BLaER1 (cell line): ENCODE measurements around the gene PIK3R4.

Experiments used
- H3K27ac ChIP-seq: shearing (Covaris generic); formaldehyde crosslinking; 2 replicates; pipeline ENCODE4 v1.8.1; 2022
- H3K27me3 ChIP-seq: shearing (Covaris generic); formaldehyde crosslinking; 2 replicates; pipeline ENCODE4 v1.8.1; 2022
- H3K36me3 ChIP-seq: shearing (Covaris generic); formaldehyde crosslinking; 2 replicates; pipeline ENCODE4 v1.8.1; 2022
- H3K4me1 ChIP-seq: shearing (Covaris generic); formaldehyde crosslinking; 2 replicates; pipeline ENCODE4 v1.8.1; 2022
- H3K4me2 ChIP-seq: shearing (Covaris generic); formaldehyde crosslinking; 2 replicates; pipeline ENCODE4 v1.8.1; 2022
- H3K4me3 ChIP-seq: shearing (Covaris generic); formaldehyde crosslinking; 2 replicates; pipeline ENCODE4 v1.8.1; 2022
- H3K9ac ChIP-seq: shearing (Covaris generic); formaldehyde crosslinking; 2 replicates; pipeline ENCODE4 v1.8.1; 2022
- H3K9me3 ChIP-seq: shearing (Covaris generic); formaldehyde crosslinking; 2 replicates; pipeline ENCODE4 v1.8.1; 2022
- H4K20me1 ChIP-seq: shearing (Covaris generic); formaldehyde crosslinking; 2 replicates; pipeline ENCODE4 v1.8.1; 2022
- Cebpa-rat ChIP-seq: shearing (Covaris generic); IDR thresholded peaks from 2 replicates; pipeline ENCODE4 v1.8.1; 2022

Gene PIK3R4

GRCh38 chr3:130693314-130693713, 53.3 kb downstream of the PIK3R4 start:
- no peaks in the 10 kb centered on the region for H3K9me3 ChIP-seq
- no peak overlapping the region for H3K4me3 ChIP-seq
- H4K20me1 ChIP-seq, result no peaks in the 10 kb centered on the region
- peaks cover 46% of the 10 kb centered on the region for H3K36me3 ChIP-seq
- H3K4me2 ChIP-seq, result no peak overlapping the region
- H3K4me1 ChIP-seq, result no peaks in the 10 kb centered on the region
- no peak overlapping the region for H3K9ac ChIP-seq
- H3K27me3 ChIP-seq, result no peaks in the 10 kb centered on the region
- no peak overlapping the region for H3K27ac ChIP-seq
- no peak for TF ChIP-seq Cebpa-rat

GRCh38 chr3:130692455-130692854, 54.2 kb downstream of the PIK3R4 start:
- H3K4me2 ChIP-seq, result no peak overlapping the region
- no peak for TF ChIP-seq Cebpa-rat
- no peaks in the 10 kb centered on the region for H3K4me1 ChIP-seq
- no peak overlapping the region for H3K27ac ChIP-seq
- no peak overlapping the region for H3K4me3 ChIP-seq
- peaks cover 46% of the 10 kb centered on the region for H3K36me3 ChIP-seq
- no peaks in the 10 kb centered on the region for H4K20me1 ChIP-seq
- no peak overlapping the region for H3K9ac ChIP-seq
- H3K9me3 ChIP-seq, result no peaks in the 10 kb centered on the region
- H3K27me3 ChIP-seq, result no peaks in the 10 kb centered on the region

- no peak for TF ChIP-seq Cebpa-rat
- peaks cover 55% of the 10 kb centered on the region for H3K36me3 ChIP-seq
These were observed 57.7 kb downstream of the PIK3R4 start for GRCh38 chr3:130688697-130689470.

GRCh38 chr3:130688015-130688688, 58.5 kb downstream of the PIK3R4 start:
- H3K4me3 ChIP-seq, result no peak overlapping the region
- no peak for TF ChIP-seq Cebpa-rat
- no peaks in the 10 kb centered on the region for H3K4me1 ChIP-seq
- H3K4me2 ChIP-seq, result no peak overlapping the region
- no peak overlapping the region for H3K9ac ChIP-seq
- no peaks in the 10 kb centered on the region for H3K9me3 ChIP-seq
- H4K20me1 ChIP-seq, result no peaks in the 10 kb centered on the region
- peaks cover 59% of the 10 kb centered on the region for H3K36me3 ChIP-seq
- no peaks in the 10 kb centered on the region for H3K27me3 ChIP-seq
- no peak overlapping the region for H3K27ac ChIP-seq

More at GRCh38 chr3:130688697-130689470, 57.7 kb downstream of the PIK3R4 start:
- Histone ChIP-seq H3K9ac (no peak overlapping the region), H3K27me3 (no peaks in the 10 kb centered on the region), H3K4me1 (no peaks in the 10 kb centered on the region), H3K27ac (no peak overlapping the region), H3K4me2 (no peak overlapping the region), H3K9me3 (no peaks in the 10 kb centered on the region), H4K20me1 (no peaks in the 10 kb centered on the region), H3K4me3 (no peak overlapping the region)

GRCh38 chr3:130687327-130687726, 59.3 kb downstream of the PIK3R4 start:
- H3K9ac ChIP-seq, result no peak overlapping the region
- peaks cover 66% of the 10 kb centered on the region for H3K36me3 ChIP-seq
- no peak for TF ChIP-seq Cebpa-rat

GRCh38 chr3:130686833-130687232, 59.8 kb downstream of the PIK3R4 start:
- Histone ChIP-seq H3K9me3 (no peaks in the 10 kb centered on the region), H3K27ac (no peak overlapping the region), H3K9ac (no peak overlapping the region), H3K4me3 (no peak overlapping the region), H3K36me3 (peaks cover 71% of the 10 kb centered on the region), H3K4me2 (no peak overlapping the region), H3K27me3 (no peaks in the 10 kb centered on the region), H4K20me1 (no peaks in the 10 kb centered on the region), H3K4me1 (no peaks in the 10 kb centered on the region)
- TF ChIP-seq Cebpa-rat, result no peak

More at GRCh38 chr3:130687327-130687726, 59.3 kb downstream of the PIK3R4 start:
- H3K9me3 ChIP-seq, result no peaks in the 10 kb centered on the region
- H3K27me3 ChIP-seq, result no peaks in the 10 kb centered on the region
- no peak overlapping the region for H3K27ac ChIP-seq
- no peak overlapping the region for H3K4me2 ChIP-seq
- H4K20me1 ChIP-seq, result no peaks in the 10 kb centered on the region
- H3K4me1 ChIP-seq, result no peaks in the 10 kb centered on the region
- no peak overlapping the region for H3K4me3 ChIP-seq

GRCh38 chr3:130682131-130682530, 64.5 kb downstream of the PIK3R4 start:
- no peaks in the 10 kb centered on the region for H3K4me1 ChIP-seq
- H3K4me3 ChIP-seq, result no peak overlapping the region
- H3K36me3 ChIP-seq, result peaks cover 79% of the 10 kb centered on the region
- no peaks in the 10 kb centered on the region for H4K20me1 ChIP-seq
- no peak overlapping the region for H3K27ac ChIP-seq
- no peak overlapping the region for H3K4me2 ChIP-seq
- H3K9ac ChIP-seq, result no peak overlapping the region
- H3K27me3 ChIP-seq, result no peaks in the 10 kb centered on the region
- no peaks in the 10 kb centered on the region for H3K9me3 ChIP-seq
- no peak for TF ChIP-seq Cebpa-rat

GRCh38 chr3:130679218-130679617, 67.4 kb downstream of the PIK3R4 start:
- Histone ChIP-seq H3K4me1 (no peaks in the 10 kb centered on the region), H3K27ac (no peak overlapping the region), H3K9me3 (no peaks in the 10 kb centered on the region), H3K27me3 (no peaks in the 10 kb centered on the region), H3K9ac (no peak overlapping the region), H3K4me2 (no peak overlapping the region), H3K4me3 (no peak overlapping the region), H4K20me1 (no peaks in the 10 kb centered on the region), H3K36me3 (peaks cover 81% of the 10 kb centered on the region)
- TF ChIP-seq Cebpa-rat, result no peak

GRCh38 chr3:130677343-130677742, 69.3 kb downstream of the PIK3R4 start:
- Histone ChIP-seq H3K4me2 (no peak overlapping the region), H3K27ac (no peak overlapping the region), H3K9me3 (no peaks in the 10 kb centered on the region), H3K9ac (no peak overlapping the region), H3K36me3 (peaks cover 72% of the 10 kb centered on the region), H3K27me3 (no peaks in the 10 kb centered on the region), H4K20me1 (no peaks in the 10 kb centered on the region), H3K4me3 (no peak overlapping the region), H3K4me1 (no peaks in the 10 kb centered on the region)
- no peak for TF ChIP-seq Cebpa-rat

- peaks cover 48% of the 10 kb centered on the region for H3K36me3 ChIP-seq
- no peak overlapping the region for H3K4me2 ChIP-seq
- no peaks in the 10 kb centered on the region for H4K20me1 ChIP-seq
- TF ChIP-seq Cebpa-rat, result no peak
- H3K27ac ChIP-seq, result no peak overlapping the region
- H3K9me3 ChIP-seq, result no peaks in the 10 kb centered on the region
- H3K4me3 ChIP-seq, result no peak overlapping the region
- no peak overlapping the region for H3K9ac ChIP-seq
- H3K4me1 ChIP-seq, result no peaks in the 10 kb centered on the region
- H3K27me3 ChIP-seq, result no peaks in the 10 kb centered on the region
These were observed 74.9 kb downstream of the PIK3R4 start for GRCh38 chr3:130671545-130672312.
